22Rv1 (cell line): ENCODE measurements around the gene LSAMP.
"Not testable (repeated sequence)": the region's sequence is repeated elsewhere in the genome, so short reads cannot be mapped to it uniquely, and the experiment has no call there.

Experiments used
- H3K27ac ChIP-seq: fragments of 450-650 bp; 2 replicates; pipeline ENCODE4 v1.5.1; 2017
- ZFX ChIP-seq: fragments of 450-650 bp; IDR thresholded peaks from 2 replicates; pipeline ENCODE4 v1.6.1; 2017; ENCODE audit warnings: antibody characterized with exemption, borderline replicate concordance
- TF ChIP-seq, protein P1 (sequence below): fragments of 450-650 bp; IDR thresholded peaks from 2 replicates; pipeline ENCODE4 v1.5.1; 2017; ENCODE audit warnings: mild to moderate bottlenecking

Gene LSAMP

DNA sequence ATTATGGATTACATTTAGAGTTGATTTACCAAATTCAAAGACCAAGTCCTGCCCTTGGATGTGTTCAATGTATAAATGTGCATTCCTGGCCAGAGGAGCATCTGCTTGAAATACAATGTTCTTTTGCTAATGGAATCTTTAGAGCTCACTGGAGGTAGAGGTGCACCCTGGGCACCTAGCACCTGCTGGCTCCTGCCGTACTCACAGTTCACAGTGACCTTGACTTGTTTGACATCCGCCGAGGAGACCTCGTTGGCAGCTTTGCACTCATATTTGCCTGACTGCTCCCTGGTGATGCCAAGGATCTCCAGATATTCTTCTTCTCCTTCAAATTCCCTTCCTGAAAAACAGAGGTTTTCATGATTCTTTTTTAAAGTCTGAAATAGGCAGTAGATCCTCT lies 593.0 kb downstream of the LSAMP start:
- no peak overlapping the region for H3K27ac ChIP-seq
- TF ChIP-seq ZFX, result no peak
- TF ChIP-seq, protein P1, sequence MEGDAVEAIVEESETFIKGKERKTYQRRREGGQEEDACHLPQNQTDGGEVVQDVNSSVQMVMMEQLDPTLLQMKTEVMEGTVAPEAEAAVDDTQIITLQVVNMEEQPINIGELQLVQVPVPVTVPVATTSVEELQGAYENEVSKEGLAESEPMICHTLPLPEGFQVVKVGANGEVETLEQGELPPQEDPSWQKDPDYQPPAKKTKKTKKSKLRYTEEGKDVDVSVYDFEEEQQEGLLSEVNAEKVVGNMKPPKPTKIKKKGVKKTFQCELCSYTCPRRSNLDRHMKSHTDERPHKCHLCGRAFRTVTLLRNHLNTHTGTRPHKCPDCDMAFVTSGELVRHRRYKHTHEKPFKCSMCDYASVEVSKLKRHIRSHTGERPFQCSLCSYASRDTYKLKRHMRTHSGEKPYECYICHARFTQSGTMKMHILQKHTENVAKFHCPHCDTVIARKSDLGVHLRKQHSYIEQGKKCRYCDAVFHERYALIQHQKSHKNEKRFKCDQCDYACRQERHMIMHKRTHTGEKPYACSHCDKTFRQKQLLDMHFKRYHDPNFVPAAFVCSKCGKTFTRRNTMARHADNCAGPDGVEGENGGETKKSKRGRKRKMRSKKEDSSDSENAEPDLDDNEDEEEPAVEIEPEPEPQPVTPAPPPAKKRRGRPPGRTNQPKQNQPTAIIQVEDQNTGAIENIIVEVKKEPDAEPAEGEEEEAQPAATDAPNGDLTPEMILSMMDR, result no peak

DNA sequence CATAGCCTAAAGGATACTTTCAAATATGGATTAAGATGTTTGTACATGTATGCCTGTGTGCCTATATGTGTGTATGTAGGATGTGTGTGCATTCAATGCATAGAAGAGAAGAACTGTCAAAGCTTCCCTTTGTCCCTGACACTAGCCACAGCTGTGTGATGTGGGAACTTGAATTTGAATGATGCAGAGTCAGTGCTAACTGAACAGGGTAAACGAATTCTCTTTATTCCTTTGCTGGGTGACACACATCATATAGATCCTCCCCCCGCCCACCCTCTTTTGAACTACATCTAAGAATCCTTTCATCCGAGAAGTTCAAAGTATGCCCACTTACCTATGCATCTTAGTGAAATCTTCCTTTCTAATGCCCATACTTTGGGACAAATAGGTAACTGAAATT lies 593.7 kb downstream of the LSAMP start:
- H3K27ac ChIP-seq, result no peak overlapping the region
- no peak for TF ChIP-seq ZFX
- TF ChIP-seq, protein P1, result no peak

DNA sequence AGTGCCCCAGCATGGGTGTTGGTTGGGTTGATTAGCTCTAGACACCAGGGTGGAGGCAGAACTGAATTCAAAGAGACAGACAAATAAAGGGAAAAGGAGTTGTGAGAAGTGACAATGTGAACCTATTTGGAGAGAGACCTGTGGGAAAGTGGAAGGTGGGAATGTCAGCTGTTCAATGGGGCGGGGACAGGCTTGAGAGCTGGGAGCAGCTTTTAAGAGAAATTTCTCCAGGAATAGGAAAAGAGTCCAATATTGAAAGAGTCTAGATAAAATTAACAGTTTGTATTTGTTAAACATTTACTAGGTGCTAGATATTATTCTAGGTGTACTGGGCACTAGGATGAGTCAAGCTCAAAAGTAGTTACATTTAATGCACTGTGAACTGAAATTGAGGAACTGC lies 596.6 kb downstream of the LSAMP start:
- no peak for TF ChIP-seq ZFX
- TF ChIP-seq, protein P1, result no peak
- H3K27ac ChIP-seq, result no peak overlapping the region

DNA sequence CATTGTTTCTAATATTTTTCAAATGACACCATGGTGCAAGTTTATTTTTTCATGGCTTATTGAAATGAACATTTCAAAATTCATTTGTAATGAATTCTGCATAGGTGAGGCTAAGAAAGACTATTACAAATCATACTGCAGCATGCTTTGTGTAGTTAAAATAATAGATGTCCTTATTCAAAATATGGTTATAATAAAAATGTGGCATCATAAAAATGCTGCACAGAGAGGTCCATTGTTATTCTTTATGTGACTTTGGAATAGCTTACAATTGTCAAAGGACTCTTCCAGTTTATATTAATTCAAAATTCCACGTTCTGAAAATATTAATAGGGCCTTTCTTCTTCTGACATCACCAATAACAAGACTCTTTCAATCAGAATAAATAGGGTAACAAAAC lies 599.3 kb downstream of the LSAMP start:
- H3K27ac ChIP-seq, result no peak overlapping the region
- TF ChIP-seq, protein P1, result no peak
- TF ChIP-seq ZFX, result no peak

DNA sequence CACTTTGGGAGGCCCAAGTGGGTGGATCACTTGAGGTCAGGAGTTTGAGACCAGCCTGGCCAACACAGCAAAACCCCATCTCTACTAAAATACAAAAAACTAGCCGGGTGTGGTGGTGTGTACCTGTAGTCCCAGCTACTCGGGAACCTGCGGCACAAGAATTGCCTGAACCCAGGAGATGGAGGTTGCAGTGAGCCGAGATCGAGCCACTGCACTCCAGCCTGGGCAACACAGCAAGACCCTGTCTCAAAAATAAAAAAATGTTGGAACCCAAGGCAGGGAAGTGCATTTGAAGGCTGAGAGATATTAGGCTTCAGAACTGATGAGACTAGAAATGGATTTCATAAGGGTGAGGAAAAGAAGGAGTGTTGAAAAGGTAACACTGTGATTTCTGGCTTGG lies 600.6 kb downstream of the LSAMP start:
- H3K27ac ChIP-seq, result not testable (repeated sequence)

DNA sequence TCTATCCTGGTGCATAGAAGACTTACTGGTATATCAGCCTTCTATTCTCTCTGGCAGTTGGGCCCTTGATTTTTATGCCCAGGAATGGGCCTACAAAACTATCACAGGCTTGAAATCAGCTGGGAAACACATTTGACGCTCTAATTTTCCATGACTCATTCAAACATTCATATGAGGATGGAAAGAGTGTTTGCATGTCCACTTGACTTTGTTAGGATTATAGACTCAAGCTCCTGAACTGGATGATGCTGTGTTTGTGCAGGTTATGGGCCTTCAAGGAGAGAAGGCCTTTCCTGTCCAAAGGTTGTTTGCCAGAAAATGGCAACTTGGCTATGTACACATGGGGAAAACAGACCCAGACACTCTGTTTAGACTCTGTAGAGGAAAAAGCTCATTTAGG lies 602.1 kb downstream of the LSAMP start:
- no peak overlapping the region for H3K27ac ChIP-seq
- no peak for TF ChIP-seq ZFX
- TF ChIP-seq, protein P1, result no peak

DNA sequence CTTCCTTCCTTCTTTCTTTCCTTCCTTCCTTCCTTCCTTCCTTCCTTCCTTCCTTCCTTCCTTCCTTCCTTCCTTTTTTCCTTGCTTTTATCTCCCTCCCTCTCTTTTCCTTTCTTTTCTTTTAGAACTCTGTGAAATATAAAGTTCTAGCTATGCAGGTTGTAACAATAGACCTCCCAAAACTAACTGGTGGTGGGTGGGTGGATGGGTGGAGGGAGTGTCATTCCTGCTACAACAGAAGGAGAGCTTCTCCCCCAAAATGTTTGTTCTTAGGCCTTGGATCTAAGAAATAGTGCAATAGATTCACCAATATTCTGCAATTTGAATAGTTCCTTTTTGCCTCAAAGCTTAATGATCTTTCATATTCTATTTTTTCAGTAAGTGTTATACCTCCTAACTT lies 606.0 kb downstream of the LSAMP start:
- TF ChIP-seq, protein P1, result no peak
- no peak for TF ChIP-seq ZFX
- no peak overlapping the region for H3K27ac ChIP-seq

DNA sequence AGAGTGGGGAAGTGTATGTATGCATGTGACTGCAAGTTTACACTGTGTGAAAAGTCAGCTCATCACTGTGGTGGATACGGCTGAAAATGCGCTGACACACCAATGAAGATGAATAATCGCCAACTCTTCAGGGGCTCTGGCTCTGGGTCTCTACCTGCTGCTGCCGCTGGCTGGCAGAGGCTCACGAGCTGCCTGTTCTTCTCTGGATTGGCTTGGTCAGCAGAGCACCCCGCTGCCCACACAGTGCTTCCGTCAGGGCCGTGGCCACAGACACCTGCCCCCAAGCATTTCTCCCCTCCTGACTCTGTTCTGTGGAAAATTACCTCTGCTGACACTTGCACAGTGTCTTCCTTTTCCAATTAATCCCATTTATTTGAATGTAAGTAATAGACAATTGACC lies 606.5 kb downstream of the LSAMP start:
- TF ChIP-seq ZFX, result no peak
- TF ChIP-seq, protein P1, result no peak
- no peak overlapping the region for H3K27ac ChIP-seq
